Dedifferentiated amniotic fluid mesenchymal stem cell (primary cell): ENCODE results near the gene BCAT1.
"Not testable (repeated sequence)": the region's sequence is repeated elsewhere in the genome, so short reads cannot be mapped to it uniquely, and the experiment has no call there.

Source experiments
- DNase-seq: peaks from one replicate; pipeline ENCODE4 v3.0.0-alpha.2; 2016; ENCODE audit errors: extremely low spot score

Gene BCAT1

GRCh38 chr12:24856541-24856940 is 92.4 kb downstream of the BCAT1 start:
- no peak for DNase-seq

GRCh38 chr12:24854908-24855307 is 94.0 kb downstream of the BCAT1 start:
- DNase-seq, result no peak

- no peak for DNase-seq
These were observed 94.9 kb downstream of the BCAT1 start for GRCh38 chr12:24854017-24854416.

GRCh38 chr12:24853588-24853987 is 95.3 kb downstream of the BCAT1 start:
- DNase-seq, result no peak

GRCh38 chr12:24853094-24853493 is 95.8 kb downstream of the BCAT1 start:
- DNase-seq, result no peak

GRCh38 chr12:24852420-24852819 is 96.5 kb downstream of the BCAT1 start:
- DNase-seq, result no peak

GRCh38 chr12:24851883-24852282 is 97.0 kb downstream of the BCAT1 start:
- not testable (repeated sequence) for DNase-seq

- DNase-seq, result no peak
These were observed 97.6 kb downstream of the BCAT1 start for GRCh38 chr12:24851341-24851740.

- DNase-seq, result no peak
These were observed 98.4 kb downstream of the BCAT1 start for GRCh38 chr12:24850496-24850895.

- no peak for DNase-seq
These were observed 99.9 kb downstream of the BCAT1 start for GRCh38 chr12:24848941-24849477.

- no peak for DNase-seq
These were observed 102.2 kb downstream of the BCAT1 start for GRCh38 chr12:24846689-24847088.

- no peak for DNase-seq
These were observed 103.3 kb downstream of the BCAT1 start for GRCh38 chr12:24845615-24846014.

- no peak for DNase-seq
These were observed 108.7 kb downstream of the BCAT1 start for GRCh38 chr12:24840046-24840800.

- no peak for DNase-seq
These were observed 109.6 kb downstream of the BCAT1 start for GRCh38 chr12:24839268-24839791.

- peak; percentile 87 for DNase-seq
These were observed 110.4 kb downstream of the BCAT1 start for GRCh38 chr12:24838531-24838950.

- no peak for DNase-seq
These were observed 113.5 kb downstream of the BCAT1 start for GRCh38 chr12:24835377-24835776.

- DNase-seq, result no peak
These were observed 115.4 kb downstream of the BCAT1 start for GRCh38 chr12:24833513-24833912.

- no peak for DNase-seq
These were observed 124.9 kb downstream of the BCAT1 start for GRCh38 chr12:24823808-24824515.

- DNase-seq, result peak; percentile 17
These were observed 126.6 kb downstream of the BCAT1 start for GRCh38 chr12:24822121-24822899.

GRCh38 chr12:24821691-24822090 is 127.2 kb downstream of the BCAT1 start:
- DNase-seq, result no peak

GRCh38 chr12:24820872-24821271 is 128.0 kb downstream of the BCAT1 start:
- no peak for DNase-seq

- no peak for DNase-seq
These were observed 130.6 kb downstream of the BCAT1 start for GRCh38 chr12:24818351-24818750.
